GM12878 (cell line): ENCODE measurements around the gene RPS4Y2. TPM values are rescaled to one million over a fixed set of nuclear protein-coding genes. Genes with fewer than 3 reads are reported as not detected.

Experiments used
- ATAC-seq: fragments of 200-7000 bp; cut with Tn5 transposase; 3 replicates; pipeline ENCODE4 v1.9.1; 2020; ENCODE audit warnings: mild to moderate bottlenecking, moderate library complexity
- BruUV-seq: library from RNA; stranded (reverse); fragments of 400-500 nt; replicated peaks from 2 replicates; lab custom pipeline; 2021; lab: Mats Ljungman, UMichigan
- CTCF ChIA-PET: fragments of 300-600 bp; sonication (Branson Sonifier 250); formaldehyde crosslinking; extraction: SDS; loops from one replicate; lab custom pipeline; 2021; ENCODE audit warnings: inconsistent platforms; lab: Yijun Ruan, JAX
- POLR2A ChIA-PET: fragments of 350-600 bp; formaldehyde crosslinking; extraction: SDS; loops from one replicate; lab custom pipeline; 2021; ENCODE audit warnings: inconsistent platforms; lab: Charles Lee
- RAD21 ChIA-PET: fragments of 300-600 bp; sonication (Branson Sonifier 250); formaldehyde crosslinking; loops from one replicate; lab custom pipeline; 2023; ENCODE audit warnings: antibody characterized with exemption; ENCODE audit not compliant: unreplicated experiment; lab: Charles Lee
- SMC1A ChIA-PET: fragments of 300-600 bp; sonication (Branson Sonifier 250); formaldehyde crosslinking; loops from one replicate; lab custom pipeline; 2023; ENCODE audit not compliant: unreplicated experiment, uncharacterized antibody; lab: Charles Lee
- DNase-seq: peaks from one replicate; pipeline ENCODE4 v3.0.0-alpha.2; 2011; ENCODE audit warnings: low read depth, low spot score
- FAIRE-seq: peaks from 3 replicates; lab custom pipeline; 2011; peaks lifted over from hg19 to GRCh38; lab: Jason Lieb, UNC
- H2AFZ ChIP-seq: 2 replicates; pipeline ENCODE4 v1.6.0; 2011; ENCODE audit warnings: low read depth, low read length, control low read depth; ENCODE audit not compliant: control insufficient read depth
- H3K27ac ChIP-seq: 2 replicates; pipeline ENCODE4 v1.5.1; 2011; ENCODE audit warnings: control low read depth; ENCODE audit not compliant: control insufficient read depth, insufficient read depth
- H3K27me3 ChIP-seq, 2 experiments: replicated peaks in 1 of 2; 2 replicates each; pipeline versions ENCODE4 v1.6.0 to v1.6.1; 2011; ENCODE audit warnings: low read length in 1 of 2; ENCODE audit not compliant: control insufficient read depth in 2 of 2, insufficient read depth in 2 of 2
- H3K36me3 ChIP-seq, 2 experiments: 2 replicates each; pipeline ENCODE4 v1.5.1; 2011; ENCODE audit warnings: low read length in 1 of 2; ENCODE audit not compliant: control insufficient read depth in 2 of 2, insufficient read depth in 2 of 2
- H3K4me1 ChIP-seq: 2 replicates; pipeline ENCODE4 v1.6.1; 2011; ENCODE audit warnings: mild to moderate bottlenecking, low read length, moderate library complexity, mixed read lengths; ENCODE audit not compliant: control insufficient read depth, insufficient read depth
- H3K4me2 ChIP-seq: 2 replicates; pipeline ENCODE4 v1.6.0; 2011; ENCODE audit warnings: control low read depth; ENCODE audit not compliant: control insufficient read depth, insufficient read depth
- H3K4me3 ChIP-seq: fragments of 200-600 bp; sonication (generic); 2 replicates; pipeline ENCODE4 v1.5.1; 2016
- H3K79me2 ChIP-seq: 2 replicates; pipeline ENCODE4 v1.6.0; 2011; ENCODE audit warnings: low read length; ENCODE audit not compliant: control insufficient read depth, insufficient read depth
- H3K9ac ChIP-seq: 2 replicates; pipeline ENCODE4 v1.8.0; 2011; ENCODE audit warnings: low read length, control low read depth, mixed read lengths; ENCODE audit not compliant: control insufficient read depth, insufficient read depth
- H3K9me3 ChIP-seq: replicated peaks from 3 replicates; pipeline ENCODE4 v1.5.1; 2011; ENCODE audit warnings: mild to moderate bottlenecking, low read length; ENCODE audit not compliant: control insufficient read depth, insufficient read depth
- H4K20me1 ChIP-seq: 2 replicates; pipeline ENCODE4 v1.6.0; 2011; ENCODE audit not compliant: control insufficient read depth, insufficient read depth
- ATF7 ChIP-seq: fragments of 450-650 bp; IDR thresholded peaks from 2 replicates; pipeline ENCODE4 v1.6.1; 2016; ENCODE audit warnings: low read depth, mild to moderate bottlenecking
- BACH1 ChIP-seq: fragments of 450-650 bp; IDR thresholded peaks from 2 replicates; pipeline ENCODE4 v1.6.1; 2017; ENCODE audit warnings: mild to moderate bottlenecking, borderline replicate concordance
- CBX3 ChIP-seq: fragments of 200-600 bp; sonication (generic); IDR thresholded peaks from 2 replicates; pipeline ENCODE4 v1.6.1; 2016; ENCODE audit warnings: low read depth, borderline replicate concordance
- CBX5 ChIP-seq: sonication (generic); IDR thresholded peaks from 2 replicates; pipeline ENCODE4 v1.6.1; 2016; ENCODE audit warnings: low read depth, moderate library complexity, mild to moderate bottlenecking, inconsistent platforms
- CHD1 ChIP-seq: IDR thresholded peaks from 2 replicates; pipeline ENCODE4 v1.6.1; 2012; ENCODE audit warnings: low read depth, low read length, improper control_type of control experiment
- ETV6 ChIP-seq, 2 experiments: fragments of 450-650 bp in 1 of 2; IDR thresholded peaks in 1 of 2; conservative IDR thresholded peaks in 1 of 2; 2 replicates each; pipeline ENCODE4 v1.6.1; 2014; ENCODE audit warnings: antibody characterized with exemption in 1 of 2, borderline replicate concordance in 1 of 2, low read depth in 1 of 2, mild to moderate bottlenecking in 1 of 2, moderate library complexity in 1 of 2
- GABPA ChIP-seq: IDR thresholded peaks from 2 replicates; pipeline ENCODE4 v1.6.1; 2014; ENCODE audit warnings: antibody characterized with exemption, low read depth, mild to moderate bottlenecking, inconsistent platforms
- IKZF2 ChIP-seq, 2 experiments: fragments of 450-650 bp; IDR thresholded peaks; 2 replicates each; pipeline ENCODE4 v1.6.1; 2017; ENCODE audit warnings: mild to moderate bottlenecking in 2 of 2, moderate library complexity in 2 of 2
- MTA2 ChIP-seq: fragments of 450-650 bp; IDR thresholded peaks from 2 replicates; pipeline ENCODE4 v1.6.1; 2016; ENCODE audit warnings: low read depth, mild to moderate bottlenecking, moderate library complexity
- NR2C1 ChIP-seq: fragments of 450-650 bp; IDR thresholded peaks from 2 replicates; pipeline ENCODE4 v1.6.1; 2017; ENCODE audit warnings: antibody characterized with exemption, mild to moderate bottlenecking, moderate library complexity
- NR2C2 ChIP-seq: IDR thresholded peaks from 2 replicates; pipeline ENCODE4 v1.6.1; 2011; ENCODE audit warnings: borderline replicate concordance, low read depth; ENCODE audit not compliant: control insufficient read depth, insufficient read length
- PAX5 ChIP-seq: IDR thresholded peaks from 2 replicates; pipeline ENCODE4 v1.6.1; 2011; ENCODE audit warnings: low read depth, low read length, borderline replicate concordance
- POU2F2 ChIP-seq: IDR thresholded peaks from 3 replicates; pipeline ENCODE4 v1.6.1; 2011; ENCODE audit warnings: low read depth, mild to moderate bottlenecking, low read length, borderline replicate concordance
- RFX5 ChIP-seq: IDR thresholded peaks from 2 replicates; pipeline ENCODE4 v1.6.1; 2011; ENCODE audit warnings: low read depth, low read length, improper control_type of control experiment
- SPI1 ChIP-seq: IDR thresholded peaks from 2 replicates; pipeline ENCODE4 v1.6.1; 2011; ENCODE audit warnings: low read depth, mild to moderate bottlenecking, low read length, moderate library complexity, borderline replicate concordance; ENCODE audit not compliant: insufficient read depth
- STAT1 ChIP-seq: fragments of 450-650 bp; conservative IDR thresholded peaks from 2 replicates; pipeline ENCODE4 v1.6.1; 2014; ENCODE audit warnings: antibody characterized with exemption, mild to moderate bottlenecking
- TAF1 ChIP-seq: IDR thresholded peaks from 2 replicates; pipeline ENCODE4 v1.6.1; 2011; ENCODE audit warnings: mild to moderate bottlenecking, low read depth, low read length, borderline replicate concordance
- TBL1XR1 ChIP-seq: IDR thresholded peaks from 2 replicates; pipeline ENCODE4 v1.6.1; 2012; ENCODE audit warnings: low read depth, low read length, improper control_type of control experiment
- WGBS: methylation state at CpG from one replicate; pipeline ENCODE4 v1.1.6; 2016; ENCODE audit warnings: low lambda C conversion rate; ENCODE audit not compliant: insufficient replicate concordance, insufficient coverage; ENCODE audit errors: missing lambda C conversion rate; 5-methylcytosine and 5-hydroxymethylcytosine counted together
- in situ Hi-C: fragments of 300-500 bp; cut with MboI; formaldehyde crosslinking; loops from 9 replicates; pipeline ENCODE4 v1.14.3; 2018; ENCODE audit warnings: mixed read lengths
- intact Hi-C: fragments of 100-400 bp; cut with micrococcal nuclease; formaldehyde crosslinking; loops from one replicate; pipeline ENCODE4 v1.14.2; 2022; ENCODE audit not compliant: unreplicated experiment
- polyA plus RNA-seq, 11 experiments: library from polyadenylated mRNA; depleted of rRNA in 4 of 11; unstranded in 6 of 11; stranded (reverse) in 5 of 11; fragments of >200 nt; fragmentation: Nextera tagmentation in 4 of 11; fragmentation: Illumina TruSeq in 1 of 11; extraction: Ambion mirVana in 4 of 11; extraction: Trizol in 1 of 11; gene quantifications; 1 replicate in 1 of 11; 2 replicates in 10 of 11; pipeline versions ENCODE4 v1.2.1 to v1.2.3, GENCODE V29; 2011 to 2016; ENCODE audit warnings: inconsistent platforms in 2 of 11, missing spikeins in 2 of 11, low read depth in 1 of 11
- total RNA-seq, 4 experiments: library from RNA; depleted of rRNA in 3 of 4; stranded (reverse); fragments of >200 nt in 3 of 4; fragmentation: Illumina TruSeq in 1 of 4; extraction: Trizol in 1 of 4; gene quantifications; 2 replicates each; pipeline versions ENCODE4 v1.2.1 to v1.2.3, GENCODE V29; 2013 to 2021
- TF ChIP-seq, protein P1 (sequence below), 3 experiments: IDR thresholded peaks in 2 of 3; conservative IDR thresholded peaks in 1 of 3; 2 replicates each; pipeline ENCODE4 v1.5.1; 2011; ENCODE audit warnings: low read depth in 3 of 3, low read length in 3 of 3, mild to moderate bottlenecking in 3 of 3, control low read depth in 2 of 3, moderate library complexity in 2 of 3, inconsistent platforms in 1 of 3, mixed read lengths in 1 of 3; ENCODE audit not compliant: control insufficient read depth in 2 of 3, insufficient read depth in 1 of 3; ENCODE audit errors: extremely low read depth in 1 of 3

The RPS4Y2 gene
- total and polyA plus RNA-seq, 10 of the 15 experiments (the other 5 are each of a cell fraction or from before 2014, with no cell fraction given) = not detected

DNA sequence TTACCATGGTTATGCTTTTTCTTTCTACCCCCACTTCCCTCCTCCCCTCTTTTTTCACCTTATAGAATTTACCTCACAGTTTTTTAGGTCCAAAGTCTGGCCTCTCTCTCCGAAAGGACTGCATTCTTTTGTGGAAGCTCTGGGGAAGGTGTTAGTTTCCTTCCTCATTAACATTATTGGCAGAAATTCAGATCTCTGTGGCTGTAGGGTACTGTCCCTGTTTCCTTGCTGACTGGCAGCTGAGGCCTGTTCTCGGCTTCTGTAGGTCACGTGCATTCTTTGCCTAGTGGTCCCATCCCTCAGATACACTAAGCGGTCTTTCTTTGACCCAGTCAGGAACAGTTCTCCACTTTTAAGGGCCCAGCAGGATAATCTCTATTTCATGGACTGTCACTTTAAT is 25.5 kb downstream of the RPS4Y2 start:
- ATAC-seq (no peak), FAIRE-seq (no peak), DNase-seq (no peak)
- ChIA-PET CTCF (no interaction called here), SMC1A (no interaction called here), RAD21 (no interaction called here), POLR2A (no interaction called here)
- Histone ChIP-seq H3K27ac (no peak overlapping the region), H4K20me1 (no peaks in the 10 kb centered on the region), H3K9me3 (no peaks in the 10 kb centered on the region), H3K4me1 (no peaks in the 10 kb centered on the region), H3K79me2 (no peaks in the 10 kb centered on the region), H3K4me3 (no peak overlapping the region), H3K9ac (no peak overlapping the region), H2AFZ (no peak overlapping the region), H3K4me2 (no peak overlapping the region), H3K27me3 (no peaks in the 10 kb centered on the region), H3K36me3 (no peaks in the 10 kb centered on the region)
- WGBS = no CpG with 5 or more reads among the region's 4 CpGs
- TF ChIP-seq NR2C2 = no peak
- in situ Hi-C loops = no loop called here
- intact Hi-C loops = no loop called here
- no TSS peak for BruUV-seq

DNA sequence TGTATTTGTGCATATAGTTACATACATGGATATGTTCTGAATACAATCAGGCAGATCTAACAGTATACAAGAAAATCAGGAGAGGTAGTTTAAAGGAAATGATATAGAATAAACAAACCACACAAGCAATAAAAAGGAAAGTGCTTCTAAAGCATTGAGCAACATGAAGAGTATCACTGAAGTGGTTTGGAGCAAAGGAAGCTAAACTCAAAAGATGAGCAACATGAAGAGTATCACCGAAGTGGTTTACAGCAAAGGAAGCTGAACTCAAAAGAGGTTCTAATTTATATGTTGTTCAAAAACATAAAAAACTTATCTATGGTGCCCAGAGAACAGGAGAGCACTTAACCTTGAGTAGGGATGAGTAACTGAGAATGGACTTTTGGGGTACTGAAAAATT is 29.1 kb downstream of the RPS4Y2 start:
- Histone ChIP-seq H2AFZ (no peak overlapping the region), H3K4me1 (no peaks in the 10 kb centered on the region), H3K4me2 (no peak overlapping the region), H3K27me3 (no peaks in the 10 kb centered on the region), H3K79me2 (no peaks in the 10 kb centered on the region), H3K9me3 (no peaks in the 10 kb centered on the region), H3K9ac (no peak overlapping the region), H4K20me1 (no peaks in the 10 kb centered on the region), H3K36me3 (no peaks in the 10 kb centered on the region), H3K4me3 (no peak overlapping the region), H3K27ac (no peak overlapping the region)
- ChIA-PET SMC1A (no interaction called here), CTCF (no interaction called here), POLR2A (no interaction called here), RAD21 (no interaction called here)
- no peak for FAIRE-seq
- ATAC-seq = no peak
- in situ Hi-C loops = no loop called here
- no peak for DNase-seq
- WGBS = no CpG with 5 or more reads among the region's 1 CpG
- no TSS peak for BruUV-seq
- intact Hi-C loops = no loop called here
- no peak for TF ChIP-seq IKZF2 (IDR thresholded peaks at IDR 0.05)
- TF ChIP-seq NR2C1 = no peak
- TF ChIP-seq TBL1XR1 = no peak
- TF ChIP-seq TAF1 = no peak
- no peak for TF ChIP-seq ETV6 (conservative IDR thresholded peaks at IDR 0.05 in 1 of 2, IDR thresholded peaks at IDR 0.05 in 1 of 2; ENCODE audit: borderline replicate concordance in 1 of 2, low read depth in 1 of 2)
- TF ChIP-seq GABPA = no peak
- TF ChIP-seq RFX5 = no peak
- TF ChIP-seq BACH1 = no peak
- TF ChIP-seq CHD1 = no peak
- no peak for TF ChIP-seq CBX3
- no peak for TF ChIP-seq CBX5
- TF ChIP-seq POU2F2 = no peak
- TF ChIP-seq, protein P1, sequence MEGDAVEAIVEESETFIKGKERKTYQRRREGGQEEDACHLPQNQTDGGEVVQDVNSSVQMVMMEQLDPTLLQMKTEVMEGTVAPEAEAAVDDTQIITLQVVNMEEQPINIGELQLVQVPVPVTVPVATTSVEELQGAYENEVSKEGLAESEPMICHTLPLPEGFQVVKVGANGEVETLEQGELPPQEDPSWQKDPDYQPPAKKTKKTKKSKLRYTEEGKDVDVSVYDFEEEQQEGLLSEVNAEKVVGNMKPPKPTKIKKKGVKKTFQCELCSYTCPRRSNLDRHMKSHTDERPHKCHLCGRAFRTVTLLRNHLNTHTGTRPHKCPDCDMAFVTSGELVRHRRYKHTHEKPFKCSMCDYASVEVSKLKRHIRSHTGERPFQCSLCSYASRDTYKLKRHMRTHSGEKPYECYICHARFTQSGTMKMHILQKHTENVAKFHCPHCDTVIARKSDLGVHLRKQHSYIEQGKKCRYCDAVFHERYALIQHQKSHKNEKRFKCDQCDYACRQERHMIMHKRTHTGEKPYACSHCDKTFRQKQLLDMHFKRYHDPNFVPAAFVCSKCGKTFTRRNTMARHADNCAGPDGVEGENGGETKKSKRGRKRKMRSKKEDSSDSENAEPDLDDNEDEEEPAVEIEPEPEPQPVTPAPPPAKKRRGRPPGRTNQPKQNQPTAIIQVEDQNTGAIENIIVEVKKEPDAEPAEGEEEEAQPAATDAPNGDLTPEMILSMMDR (IDR thresholded peaks at IDR 0.05 in 2 of 3, conservative IDR thresholded peaks at IDR 0.05 in 1 of 3; ENCODE audit: control insufficient read depth in 2 of 3, extremely low read depth in 1 of 3, insufficient read depth in 1 of 3, low read depth in 3 of 3, low read length in 3 of 3) = no peak
- no peak for TF ChIP-seq STAT1
- no peak for TF ChIP-seq PAX5
- no peak for TF ChIP-seq ATF7
- TF ChIP-seq MTA2 = no peak
- no peak for TF ChIP-seq SPI1
